Parathyroid adenoma (tissue), 2 donors: Measurements from ENCODE around the gene CCBE1.

Experiments
- H2AFZ ChIP-seq: fragments of 300-600 bp; sonication (generic); one replicate; pipeline ENCODE4 v1.7.0; 2017; ENCODE audit warnings: antibody characterized with exemption, mild to moderate bottlenecking
- H3K27ac ChIP-seq: fragments of 300-600 bp; sonication (generic); one replicate; pipeline ENCODE4 v1.7.0; 2017
- H3K27me3 ChIP-seq: fragments of 300-600 bp; sonication (generic); one replicate; pipeline ENCODE4 v1.7.0; 2017; ENCODE audit warnings: low read length; ENCODE audit not compliant: control insufficient read depth, insufficient read depth
- H3K36me3 ChIP-seq: fragments of 300-600 bp; sonication (generic); one replicate; pipeline ENCODE4 v1.7.0; 2017; ENCODE audit warnings: low read length; ENCODE audit not compliant: control insufficient read depth, insufficient read depth
- H3K4me1 ChIP-seq: fragments of 300-600 bp; sonication (generic); one replicate; pipeline ENCODE4 v1.7.0; 2017; ENCODE audit warnings: control low read depth
- H3K4me2 ChIP-seq: fragments of 300-600 bp; sonication (generic); one replicate; pipeline ENCODE4 v1.7.0; 2017; ENCODE audit warnings: low read length
- H3K4me3 ChIP-seq: fragments of 300-600 bp; sonication (generic); one replicate; pipeline ENCODE4 v1.7.0; 2017; ENCODE audit warnings: low read depth, low read length
- H3K79me2 ChIP-seq: fragments of 300-600 bp; sonication (generic); one replicate; pipeline ENCODE4 v1.7.0; 2017; ENCODE audit warnings: control low read depth
- H3K9ac ChIP-seq: fragments of 300-600 bp; sonication (generic); one replicate; pipeline ENCODE4 v1.7.0; 2017; ENCODE audit warnings: mild to moderate bottlenecking
- H3K9me3 ChIP-seq: fragments of 300-600 bp; sonication (generic); one replicate; pipeline ENCODE4 v1.7.0; 2017; ENCODE audit warnings: low read length; ENCODE audit not compliant: control insufficient read depth
- TF ChIP-seq, protein P1 (sequence below): fragments of 300-600 bp; sonication (generic); IDR thresholded peaks from one replicate; pipeline ENCODE4 v1.7.0; 2017; ENCODE audit warnings: antibody characterized with exemption, mild to moderate bottlenecking
- donor health status: primary hyperparathyroidism.

The CCBE1 gene

DNA sequence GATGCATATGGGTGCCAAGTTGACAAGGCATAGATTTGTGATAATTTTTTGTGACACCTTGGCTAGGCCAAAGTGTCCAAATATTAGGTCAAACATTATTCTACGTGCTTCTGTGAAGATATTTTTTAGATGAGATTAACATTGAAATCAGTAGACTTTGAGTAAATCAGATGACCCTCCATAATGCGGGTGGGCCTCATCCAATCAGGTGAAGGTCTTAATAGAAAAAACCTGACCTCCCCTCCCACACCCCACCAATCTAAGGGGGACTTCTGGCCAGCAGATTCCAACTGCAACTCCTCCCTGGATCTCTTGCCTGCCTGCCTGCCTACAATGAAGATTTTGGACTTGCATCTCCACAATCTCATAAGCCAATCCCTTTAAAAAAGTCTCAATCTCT is 219.4 kb downstream of the CCBE1 start:
- no peak overlapping the region for H3K4me2 ChIP-seq
- H3K36me3 ChIP-seq, result no peaks in the 10 kb centered on the region
- H3K27ac ChIP-seq, result no peak overlapping the region
- H3K4me3 ChIP-seq, result no peak overlapping the region
- TF ChIP-seq, protein P1, sequence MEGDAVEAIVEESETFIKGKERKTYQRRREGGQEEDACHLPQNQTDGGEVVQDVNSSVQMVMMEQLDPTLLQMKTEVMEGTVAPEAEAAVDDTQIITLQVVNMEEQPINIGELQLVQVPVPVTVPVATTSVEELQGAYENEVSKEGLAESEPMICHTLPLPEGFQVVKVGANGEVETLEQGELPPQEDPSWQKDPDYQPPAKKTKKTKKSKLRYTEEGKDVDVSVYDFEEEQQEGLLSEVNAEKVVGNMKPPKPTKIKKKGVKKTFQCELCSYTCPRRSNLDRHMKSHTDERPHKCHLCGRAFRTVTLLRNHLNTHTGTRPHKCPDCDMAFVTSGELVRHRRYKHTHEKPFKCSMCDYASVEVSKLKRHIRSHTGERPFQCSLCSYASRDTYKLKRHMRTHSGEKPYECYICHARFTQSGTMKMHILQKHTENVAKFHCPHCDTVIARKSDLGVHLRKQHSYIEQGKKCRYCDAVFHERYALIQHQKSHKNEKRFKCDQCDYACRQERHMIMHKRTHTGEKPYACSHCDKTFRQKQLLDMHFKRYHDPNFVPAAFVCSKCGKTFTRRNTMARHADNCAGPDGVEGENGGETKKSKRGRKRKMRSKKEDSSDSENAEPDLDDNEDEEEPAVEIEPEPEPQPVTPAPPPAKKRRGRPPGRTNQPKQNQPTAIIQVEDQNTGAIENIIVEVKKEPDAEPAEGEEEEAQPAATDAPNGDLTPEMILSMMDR, result no peak
- H3K4me1 ChIP-seq, result peaks cover 6% of the 10 kb centered on the region
- no peaks in the 10 kb centered on the region for H3K9me3 ChIP-seq
- no peaks in the 10 kb centered on the region for H3K27me3 ChIP-seq
- H3K79me2 ChIP-seq, result no peaks in the 10 kb centered on the region
- H3K9ac ChIP-seq, result no peak overlapping the region
- H2AFZ ChIP-seq, result no peak overlapping the region

DNA sequence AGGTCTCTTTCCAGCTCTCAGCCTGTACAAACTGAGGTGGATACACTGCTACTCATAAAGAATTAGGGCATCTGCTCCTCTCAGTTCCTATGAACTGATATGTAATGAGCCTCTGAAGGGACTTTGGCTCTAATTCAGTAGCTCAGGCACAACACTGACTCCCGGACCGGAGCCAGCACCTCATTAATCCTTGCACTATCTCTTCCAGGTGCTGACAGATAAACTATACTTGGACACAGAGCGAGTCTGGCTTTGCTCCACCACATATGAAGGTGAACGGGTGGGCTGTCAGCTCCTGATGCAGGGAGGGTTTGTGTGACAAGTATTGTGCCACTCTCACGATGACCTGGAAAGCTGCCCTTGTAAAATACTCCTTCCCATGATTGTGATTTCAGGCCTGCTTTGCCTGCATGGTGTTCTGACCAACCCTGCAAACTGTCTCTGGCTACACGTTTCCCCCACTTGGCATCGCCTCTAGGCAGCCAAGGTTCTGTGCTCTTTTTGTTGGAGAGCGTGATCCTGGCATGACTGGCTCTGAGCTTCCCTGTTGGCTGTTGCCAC is 226.6 kb downstream of the CCBE1 start:
- no peak overlapping the region for H3K27ac ChIP-seq
- no peaks in the 10 kb centered on the region for H3K4me1 ChIP-seq
- no peak overlapping the region for H3K4me3 ChIP-seq
- no peaks in the 10 kb centered on the region for H3K79me2 ChIP-seq
- no peaks in the 10 kb centered on the region for H3K9me3 ChIP-seq
- peak overlapping the region; percentile 18 for H3K4me2 ChIP-seq
- no peaks in the 10 kb centered on the region for H3K27me3 ChIP-seq
- no peak overlapping the region for H2AFZ ChIP-seq
- no peaks in the 10 kb centered on the region for H3K36me3 ChIP-seq
- no peak overlapping the region for H3K9ac ChIP-seq
- TF ChIP-seq, protein P1, result no peak

DNA sequence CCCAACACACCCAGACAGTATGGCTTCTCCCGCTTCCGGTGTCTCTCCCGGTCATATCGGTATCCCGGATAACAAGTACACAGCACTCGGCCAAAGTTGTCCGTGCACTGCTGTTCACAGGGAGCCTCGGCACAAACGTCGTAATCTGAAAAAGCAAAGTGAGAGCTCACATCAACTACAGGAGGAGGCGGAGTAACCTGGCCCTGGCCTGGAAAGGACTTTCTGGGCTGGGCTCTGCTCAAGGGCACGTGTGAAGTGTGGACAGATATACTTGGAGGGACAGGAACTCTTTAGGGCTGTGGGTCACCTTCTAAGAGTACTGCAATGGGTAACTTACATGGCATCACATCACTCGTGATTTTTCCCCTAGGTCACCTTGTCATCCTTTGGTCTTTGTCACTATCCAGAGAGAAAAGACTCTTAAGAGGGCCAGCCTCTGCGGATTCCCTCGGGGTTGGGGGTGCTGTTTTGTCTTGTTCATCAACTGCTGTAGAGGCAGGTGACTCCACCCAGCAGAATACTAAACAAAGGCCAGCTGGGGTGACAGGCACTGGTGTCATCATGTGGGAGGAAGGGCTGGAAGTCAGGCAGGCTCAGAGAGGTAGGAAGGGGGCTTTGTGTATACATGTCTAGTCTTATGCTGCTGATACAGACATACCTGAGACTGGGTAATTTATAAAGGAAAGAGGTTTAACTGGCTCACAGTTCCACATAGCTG is 227.6 kb downstream of the CCBE1 start:
- H3K9ac ChIP-seq, result no peak overlapping the region

DNA sequence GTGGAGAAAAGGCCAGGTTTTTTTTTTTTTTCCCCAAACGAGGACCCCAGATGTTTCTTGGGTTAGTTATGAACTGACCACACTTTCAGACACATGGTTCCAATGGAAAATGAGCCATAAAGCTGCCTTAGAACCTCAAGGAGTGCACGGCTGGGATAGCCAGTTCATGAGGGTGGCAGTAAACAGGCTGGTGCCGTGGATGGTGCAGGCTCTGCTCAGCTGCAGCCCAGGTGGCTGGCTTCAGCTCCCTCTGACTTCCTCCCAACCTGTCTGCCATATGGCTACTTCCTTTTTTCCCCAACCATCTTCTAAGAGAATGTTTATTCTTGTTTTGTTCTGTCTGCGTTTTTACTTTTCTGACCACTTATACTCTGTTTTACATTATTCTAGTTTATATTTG is 228.4 kb downstream of the CCBE1 start:
- no peaks in the 10 kb centered on the region for H3K79me2 ChIP-seq
- TF ChIP-seq, protein P1, result no peak
- H3K9ac ChIP-seq, result no peak overlapping the region
- no peak overlapping the region for H3K4me3 ChIP-seq
- no peak overlapping the region for H3K4me2 ChIP-seq
- H3K4me1 ChIP-seq, result no peaks in the 10 kb centered on the region
- no peak overlapping the region for H2AFZ ChIP-seq
- H3K9me3 ChIP-seq, result no peaks in the 10 kb centered on the region
- H3K27ac ChIP-seq, result no peak overlapping the region
- H3K27me3 ChIP-seq, result no peaks in the 10 kb centered on the region
- H3K36me3 ChIP-seq, result no peaks in the 10 kb centered on the region

More for the DNA sequence above, 227.6 kb downstream of the CCBE1 start:
- TF ChIP-seq, protein P1, result no peak
- H3K79me2 ChIP-seq, result no peaks in the 10 kb centered on the region
- H3K9me3 ChIP-seq, result no peaks in the 10 kb centered on the region
- no peak overlapping the region for H2AFZ ChIP-seq
- no peaks in the 10 kb centered on the region for H3K4me1 ChIP-seq
- no peak overlapping the region for H3K27ac ChIP-seq
- H3K27me3 ChIP-seq, result no peaks in the 10 kb centered on the region
- H3K4me3 ChIP-seq, result no peak overlapping the region
- H3K36me3 ChIP-seq, result no peaks in the 10 kb centered on the region
- no peak overlapping the region for H3K4me2 ChIP-seq

DNA sequence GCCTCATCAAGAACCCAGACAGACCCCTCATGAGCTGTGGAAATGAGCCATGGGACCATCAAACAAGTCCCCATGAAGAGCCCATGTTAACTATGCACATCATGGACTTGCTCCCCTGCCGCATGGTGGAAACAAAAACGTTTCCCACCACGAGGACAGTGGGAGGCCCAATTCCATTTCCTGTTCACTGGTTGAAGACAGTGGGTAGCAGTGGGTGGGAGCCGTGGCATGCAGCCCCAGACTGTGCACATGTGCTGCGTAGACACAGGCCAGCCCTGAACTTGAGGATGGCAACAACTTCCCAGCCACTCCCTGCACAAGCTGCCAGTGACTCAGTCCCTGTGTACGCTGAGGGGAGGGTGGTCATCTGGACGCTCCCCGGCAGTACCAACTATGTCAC is 229.7 kb downstream of the CCBE1 start:
- Histone ChIP-seq H3K4me3 (no peak overlapping the region), H3K27me3 (no peaks in the 10 kb centered on the region), H3K27ac (no peak overlapping the region), H2AFZ (no peak overlapping the region), H3K4me2 (no peak overlapping the region), H3K79me2 (no peaks in the 10 kb centered on the region), H3K4me1 (no peaks in the 10 kb centered on the region), H3K36me3 (no peaks in the 10 kb centered on the region), H3K9ac (no peak overlapping the region), H3K9me3 (no peaks in the 10 kb centered on the region)
- TF ChIP-seq, protein P1, result no peak
